ENCODE data around the gene CSTB.
"Not testable (repeated sequence)": the region's sequence is repeated elsewhere in the genome, so short reads cannot be mapped to it uniquely, and the experiment has no call there.

CSTB gene

GRCh38 chr21:43822166-43822565 is 46.1 kb upstream of the CSTB start:
- not testable (repeated sequence) for DNase-seq; H4K12ac ChIP-seq (ENCODE audit: low read depth, low read length)

GRCh38 chr21:43820466-43820865 is 44.4 kb upstream of the CSTB start:
- H2BK12ac ChIP-seq (ENCODE audit: low read length): no peak overlapping the region
- H2BK120ac ChIP-seq (ENCODE audit: insufficient read depth, low read length, poor library complexity): no peak overlapping the region
- no peak overlapping the region for H3K18ac ChIP-seq (ENCODE audit: low read length)
- H3K4me3 ChIP-seq (ENCODE audit: low read depth, low read length): no peak overlapping the region
- H3K4me2 ChIP-seq (ENCODE audit: low read length): no peak overlapping the region
- no peak overlapping the region for H4K8ac ChIP-seq (ENCODE audit: low read depth, low read length)
- no peaks in the 10 kb centered on the region for H3K79me1 ChIP-seq (ENCODE audit: low read length)
- H2AK5ac ChIP-seq (ENCODE audit: low read length): no peak overlapping the region
- peaks cover 7% of the 10 kb centered on the region for H3K9me3 ChIP-seq (ENCODE audit: insufficient read depth, low read depth, low read length)
- no peak overlapping the region for H3K23ac ChIP-seq (ENCODE audit: low read length)
- DNase-seq: no peak
- H3K36me3 ChIP-seq (ENCODE audit: control insufficient read depth in 1 of 2, insufficient read depth in 2 of 2, low read length in 2 of 2): no peaks in the 10 kb centered on the region
- H2BK5ac ChIP-seq (ENCODE audit: low read depth, low read length, poor library complexity): no peak overlapping the region
- no peak overlapping the region for H4K12ac ChIP-seq (ENCODE audit: low read depth, low read length)
- no CpG with 5 or more reads among the region's 11 CpGs for WGBS (ENCODE audit: extremely low coverage, insufficient coverage, insufficient read length)
- no peaks in the 10 kb centered on the region for H3K79me2 ChIP-seq (ENCODE audit: control insufficient read depth, insufficient read depth, low read length, poor library complexity)
- H2AFZ ChIP-seq (ENCODE audit: insufficient read depth, low read length, poor library complexity): no peak overlapping the region
- H3K4ac ChIP-seq (ENCODE audit: low read depth, low read length): no peak overlapping the region
- no peak overlapping the region for H4K91ac ChIP-seq (ENCODE audit: low read depth, low read length)
- H3K27me3 ChIP-seq (ENCODE audit: insufficient read depth, low read length): no peaks in the 10 kb centered on the region
- no peaks in the 10 kb centered on the region for H3K4me1 ChIP-seq (ENCODE audit: control insufficient read depth in 1 of 2, insufficient read depth in 2 of 2, low read length in 2 of 2)
- H3K27ac ChIP-seq (ENCODE audit: low read depth, low read length): no peak overlapping the region
- H3K9ac ChIP-seq (ENCODE audit: low read length): no peak overlapping the region
- no peak overlapping the region for H3K14ac ChIP-seq (ENCODE audit: low read length)

More at GRCh38 chr21:43822166-43822565, 46.1 kb upstream of the CSTB start:
- not testable (repeated sequence) for H3K4ac ChIP-seq (ENCODE audit: low read depth, low read length); H3K9ac ChIP-seq (ENCODE audit: low read length); H3K14ac ChIP-seq (ENCODE audit: low read length); H4K8ac ChIP-seq (ENCODE audit: low read depth, low read length); H3K36me3 ChIP-seq (ENCODE audit: control insufficient read depth in 1 of 2, insufficient read depth in 2 of 2, low read length in 2 of 2); H3K23ac ChIP-seq (ENCODE audit: low read length); H3K27me3 ChIP-seq (ENCODE audit: insufficient read depth, low read length); H3K18ac ChIP-seq (ENCODE audit: low read length); H3K79me2 ChIP-seq (ENCODE audit: control insufficient read depth, insufficient read depth, low read length, poor library complexity); H2AK5ac ChIP-seq (ENCODE audit: low read length); H2BK120ac ChIP-seq (ENCODE audit: insufficient read depth, low read length, poor library complexity); H3K4me2 ChIP-seq (ENCODE audit: low read length); H2BK5ac ChIP-seq (ENCODE audit: low read depth, low read length, poor library complexity); H2BK12ac ChIP-seq (ENCODE audit: low read length); H3K4me3 ChIP-seq (ENCODE audit: low read depth, low read length); H3K9me3 ChIP-seq (ENCODE audit: insufficient read depth, low read depth, low read length); H2AFZ ChIP-seq (ENCODE audit: insufficient read depth, low read length, poor library complexity); H3K79me1 ChIP-seq (ENCODE audit: low read length); H3K4me1 ChIP-seq (ENCODE audit: control insufficient read depth in 1 of 2, insufficient read depth in 2 of 2, low read length in 2 of 2); H4K91ac ChIP-seq (ENCODE audit: low read depth, low read length); H3K27ac ChIP-seq (ENCODE audit: low read depth, low read length)
- no CpG with 5 or more reads among the region's 25 CpGs for WGBS (ENCODE audit: extremely low coverage, insufficient coverage, insufficient read length)

- H3K4me1 ChIP-seq (ENCODE audit: control insufficient read depth in 1 of 2, insufficient read depth in 2 of 2, low read length in 2 of 2): no peaks in the 10 kb centered on the region
- H3K23ac ChIP-seq (ENCODE audit: low read length): no peak overlapping the region
- H2BK12ac ChIP-seq (ENCODE audit: low read length): no peak overlapping the region
- no peak overlapping the region for H4K91ac ChIP-seq (ENCODE audit: low read depth, low read length)
- no peak overlapping the region for H3K14ac ChIP-seq (ENCODE audit: low read length)
- H3K4me2 ChIP-seq (ENCODE audit: low read length): no peak overlapping the region
- H3K79me2 ChIP-seq (ENCODE audit: control insufficient read depth, insufficient read depth, low read length, poor library complexity): no peaks in the 10 kb centered on the region
- no peak overlapping the region for H4K12ac ChIP-seq (ENCODE audit: low read depth, low read length)
- no peaks in the 10 kb centered on the region for H3K79me1 ChIP-seq (ENCODE audit: low read length)
- WGBS (ENCODE audit: extremely low coverage, insufficient coverage, insufficient read length): no CpG with 5 or more reads among the region's 25 CpGs
- H4K8ac ChIP-seq (ENCODE audit: low read depth, low read length): no peak overlapping the region
- no peak overlapping the region for H3K27ac ChIP-seq (ENCODE audit: low read depth, low read length)
- H3K9me3 ChIP-seq (ENCODE audit: insufficient read depth, low read depth, low read length): peaks cover 7% of the 10 kb centered on the region
- H3K36me3 ChIP-seq (ENCODE audit: control insufficient read depth in 1 of 2, insufficient read depth in 2 of 2, low read length in 2 of 2): no peaks in the 10 kb centered on the region
- no peaks in the 10 kb centered on the region for H3K27me3 ChIP-seq (ENCODE audit: insufficient read depth, low read length)
- H2AK5ac ChIP-seq (ENCODE audit: low read length): no peak overlapping the region
- no peak overlapping the region for H2BK120ac ChIP-seq (ENCODE audit: insufficient read depth, low read length, poor library complexity)
- H3K18ac ChIP-seq (ENCODE audit: low read length): no peak overlapping the region
- H3K4ac ChIP-seq (ENCODE audit: low read depth, low read length): no peak overlapping the region
- no peak overlapping the region for H3K4me3 ChIP-seq (ENCODE audit: low read depth, low read length)
- no peak overlapping the region for H2BK5ac ChIP-seq (ENCODE audit: low read depth, low read length, poor library complexity)
- no peak overlapping the region for H2AFZ ChIP-seq (ENCODE audit: insufficient read depth, low read length, poor library complexity)
- no peak for DNase-seq
- H3K9ac ChIP-seq (ENCODE audit: low read length): no peak overlapping the region
Measured at GRCh38 chr21:43819511-43820405, 43.6 kb upstream of the CSTB start.

DNA sequence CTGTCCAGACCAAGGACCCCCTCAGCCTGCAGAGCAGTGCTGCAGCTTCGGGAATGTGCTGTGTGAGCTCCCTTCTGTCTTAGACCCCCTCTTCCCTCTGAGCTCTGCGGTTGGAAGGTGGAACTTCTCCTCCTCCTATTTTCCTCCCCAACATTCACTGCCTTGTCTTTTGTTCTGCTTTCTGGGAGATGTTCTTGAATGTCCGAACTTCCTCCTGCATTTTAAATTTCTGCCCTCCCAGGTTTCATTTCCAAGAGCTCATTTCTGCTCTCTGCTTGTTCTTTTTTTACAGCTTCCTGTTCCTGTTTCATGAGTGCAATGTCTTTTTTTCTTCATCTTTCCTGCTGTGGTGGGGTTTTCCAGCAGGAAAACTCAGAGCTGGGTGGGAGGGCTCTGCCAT is 42.6 kb upstream of the CSTB start:
- no peak overlapping the region for H3K4ac ChIP-seq (ENCODE audit: low read depth, low read length)
- H3K36me3 ChIP-seq (ENCODE audit: control insufficient read depth in 1 of 2, insufficient read depth in 2 of 2, low read length in 2 of 2): no peaks in the 10 kb centered on the region
- no peak overlapping the region for H3K4me3 ChIP-seq (ENCODE audit: low read depth, low read length)
- H3K4me1 ChIP-seq (ENCODE audit: control insufficient read depth in 1 of 2, insufficient read depth in 2 of 2, low read length in 2 of 2): no peaks in the 10 kb centered on the region
- WGBS (ENCODE audit: extremely low coverage, insufficient coverage, insufficient read length): no CpG with 5 or more reads among the region's 3 CpGs
- no peaks in the 10 kb centered on the region for H3K79me1 ChIP-seq (ENCODE audit: low read length)
- H3K18ac ChIP-seq (ENCODE audit: low read length): no peak overlapping the region
- no peak overlapping the region for H4K12ac ChIP-seq (ENCODE audit: low read depth, low read length)
- H2BK5ac ChIP-seq (ENCODE audit: low read depth, low read length, poor library complexity): no peak overlapping the region
- H3K27ac ChIP-seq (ENCODE audit: low read depth, low read length): no peak overlapping the region
- H3K9ac ChIP-seq (ENCODE audit: low read length): no peak overlapping the region
- H2BK12ac ChIP-seq (ENCODE audit: low read length): no peak overlapping the region
- H4K91ac ChIP-seq (ENCODE audit: low read depth, low read length): no peak overlapping the region
- no peak overlapping the region for H4K8ac ChIP-seq (ENCODE audit: low read depth, low read length)
- no peak overlapping the region for H3K4me2 ChIP-seq (ENCODE audit: low read length)
- no peaks in the 10 kb centered on the region for H3K79me2 ChIP-seq (ENCODE audit: control insufficient read depth, insufficient read depth, low read length, poor library complexity)
- H3K9me3 ChIP-seq (ENCODE audit: insufficient read depth, low read depth, low read length): peaks cover 7% of the 10 kb centered on the region
- no peak for DNase-seq
- no peak overlapping the region for H3K23ac ChIP-seq (ENCODE audit: low read length)
- H2AK5ac ChIP-seq (ENCODE audit: low read length): no peak overlapping the region
- no peak overlapping the region for H2BK120ac ChIP-seq (ENCODE audit: insufficient read depth, low read length, poor library complexity)
- H3K27me3 ChIP-seq (ENCODE audit: insufficient read depth, low read length): no peaks in the 10 kb centered on the region
- H3K14ac ChIP-seq (ENCODE audit: low read length): no peak overlapping the region
- H2AFZ ChIP-seq (ENCODE audit: insufficient read depth, low read length, poor library complexity): no peak overlapping the region

Measured in trophoblast cell (in vitro differentiated cells and primary cell).